ENCODE measurements around the gene RPS6KB2. TPM values are rescaled to one million over a fixed set of nuclear protein-coding genes. Genes with fewer than 3 reads are reported as not detected.

RPS6KB2 gene
- total RNA-seq, 6 donors from 2014 or later = 35.2 to 94.3 (median 50.4) TPM

GRCh38 chr11:67393437-67393836, 34.9 kb upstream of the RPS6KB2 start:
- WGBS, 2 donors = 90 to 94% methylated on average over 17 to 18 of the region's 18 CpGs
- H3K9me3 ChIP-seq = no peaks in the 10 kb centered on the region

GRCh38 chr11:67393990-67394389, 34.3 kb upstream of the RPS6KB2 start:
- no peak for TF ChIP-seq POLR2A (IDR thresholded peaks at IDR 0.05)
- no peak for TF ChIP-seq POLR2AphosphoS5 (IDR thresholded peaks at IDR 0.05)
- TF ChIP-seq CTCF (IDR thresholded peaks at IDR 0.05) = no peak
- no peak for TF ChIP-seq EP300 (IDR thresholded peaks at IDR 0.05)
- DNase-seq (no peak), ATAC-seq (ENCODE audit: low FRiP score in 2 of 2) (no peak)
- Histone ChIP-seq H3K36me3 (peaks cover 14 to 43% (median 38%) of the 10 kb centered on the region in 4 donors), H3K4me3 (no peak overlapping the region), H3K9me3 (no peaks in the 10 kb centered on the region), H3K4me1 (peaks cover 16 to 52% (median 22%) of the 10 kb centered on the region in 4 donors), H3K27ac (no peak overlapping the region), H3K27me3 (no peaks in the 10 kb centered on the region)
- WGBS, 2 donors = 80 to 84% methylated on average over 5 of the region's 5 CpGs

More at GRCh38 chr11:67393437-67393836, 34.9 kb upstream of the RPS6KB2 start:
- H3K4me3 ChIP-seq = no peak overlapping the region
- peaks cover 16 to 47% (median 21%) of the 10 kb centered on the region in 4 donors for H3K4me1 ChIP-seq
- no peak overlapping the region for H3K27ac ChIP-seq
- ATAC-seq (ENCODE audit: low FRiP score in 2 of 2) (no peak), DNase-seq (peak in 1 of 2 donors; percentile 80)
- peaks cover 13 to 38% (median 33%) of the 10 kb centered on the region in 4 donors for H3K36me3 ChIP-seq
- H3K27me3 ChIP-seq = no peaks in the 10 kb centered on the region
- TF ChIP-seq POLR2A (IDR thresholded peaks at IDR 0.05) = no peak

GRCh38 chr11:67395555-67396258, 32.6 kb upstream of the RPS6KB2 start:
- ATAC-seq (ENCODE audit: low FRiP score in 2 of 2) (no peak), DNase-seq (peak in 1 of 2 donors; percentile 64)
- Histone ChIP-seq H3K36me3 (peaks cover 14 to 59% (median 47%) of the 10 kb centered on the region in 4 donors), H3K9me3 (no peaks in the 10 kb centered on the region), H3K4me1 (peaks cover 27 to 57% (median 32%) of the 10 kb centered on the region in 4 donors), H3K4me3 (no peak overlapping the region), H3K27me3 (no peaks in the 10 kb centered on the region), H3K27ac (no peak overlapping the region)
- 89 to 92% methylated on average over 10 to 19 of the region's 19 CpGs for WGBS, 2 donors
- TF ChIP-seq POLR2A (IDR thresholded peaks at IDR 0.05) (no peak), CTCF (IDR thresholded peaks at IDR 0.05) (no peak), POLR2AphosphoS5 (IDR thresholded peaks at IDR 0.05) (no peak), EP300 (IDR thresholded peaks at IDR 0.05) (no peak)

- Histone ChIP-seq H3K4me3 (no peak overlapping the region), H3K9me3 (no peaks in the 10 kb centered on the region), H3K27me3 (no peaks in the 10 kb centered on the region), H3K27ac (no peak overlapping the region), H3K4me1 (peaks cover 24 to 57% (median 32%) of the 10 kb centered on the region in 4 donors), H3K36me3 (peaks cover 14 to 59% (median 47%) of the 10 kb centered on the region in 4 donors)
- TF ChIP-seq POLR2A (IDR thresholded peaks at IDR 0.05) = no peak
- TF ChIP-seq POLR2AphosphoS5 (IDR thresholded peaks at IDR 0.05) = no peak
- no peak for TF ChIP-seq CTCF (IDR thresholded peaks at IDR 0.05)
- no peak for TF ChIP-seq EP300 (IDR thresholded peaks at IDR 0.05)
- WGBS, 2 donors = 90 to 97% methylated on average over 7 of the region's 7 CpGs
- ATAC-seq (ENCODE audit: low FRiP score in 2 of 2) (no peak), DNase-seq (peak in 1 of 2 donors; percentile 37)
Measured at GRCh38 chr11:67396259-67396581, 32.1 kb upstream of the RPS6KB2 start.

GRCh38 chr11:67396587-67397389, 31.5 kb upstream of the RPS6KB2 start:
- Histone ChIP-seq H3K4me1 (peaks cover 24 to 55% (median 30%) of the 10 kb centered on the region in 4 donors), H3K4me3 (no peak overlapping the region), H3K27me3 (no peaks in the 10 kb centered on the region), H3K27ac (peak overlapping the region in 2 of 4 donors; percentile 13 to 53), H3K9me3 (no peaks in the 10 kb centered on the region), H3K36me3 (peaks cover 14 to 59% (median 47%) of the 10 kb centered on the region in 4 donors)
- 34 to 58% methylated on average over 13 of the region's 13 CpGs for WGBS, 2 donors
- DNase-seq = peak in 1 of 2 donors; percentile 48
- ATAC-seq (ENCODE audit: low FRiP score in 2 of 2) = no peak
- TF ChIP-seq CTCF (IDR thresholded peaks at IDR 0.05) = no peak
- TF ChIP-seq POLR2AphosphoS5 (IDR thresholded peaks at IDR 0.05) = no peak
- no peak for TF ChIP-seq EP300 (IDR thresholded peaks at IDR 0.05)
- no peak for TF ChIP-seq POLR2A (IDR thresholded peaks at IDR 0.05)

All from upper lobe of left lung (tissue), 6 donors.